ENCODE data around the gene DHRS11.

- TF ChIP-seq POLR2AphosphoS5 (IDR thresholded peaks at IDR 0.05) = no peak
- TF ChIP-seq CTCF (IDR thresholded peaks at IDR 0.05) = no peak
Measured at GRCh38 chr17:36611345-36612072, 19.8 kb downstream of the DHRS11 start.
